Cardiac muscle cell (in vitro differentiated cells and primary cell): ENCODE results near the gene ZNF431. TPM values are rescaled to one million over a fixed set of nuclear protein-coding genes. Genes with fewer than 3 reads are reported as not detected.

Source experiments
- DNase-seq, 2 donors: peaks; one replicate each; pipeline versions ENCODE4 v3.0.0 to v3.0.0-alpha.2; 2010 to 2017; ENCODE audit warnings: low read depth in 1 of 2, low spot score in 1 of 2
- H3K27ac ChIP-seq: fragments of 200-600 bp; sonication (generic); 2 replicates; pipeline ENCODE4 v1.5.1; 2016
- H3K27me3 ChIP-seq: fragments of 200-600 bp; sonication (generic); 2 replicates; pipeline ENCODE4 v1.6.0; 2016; ENCODE audit warnings: control low read depth
- H3K36me3 ChIP-seq: fragments of 200-600 bp; sonication (generic); 2 replicates; pipeline ENCODE4 v1.5.1; 2016; ENCODE audit warnings: control low read depth
- H3K4me1 ChIP-seq: fragments of 200-600 bp; sonication (generic); 2 replicates; pipeline ENCODE4 v1.8.1; 2017; ENCODE audit warnings: low read depth, mild to moderate bottlenecking, mixed run types
- H3K4me3 ChIP-seq: fragments of 200-600 bp; sonication (generic); 2 replicates; pipeline ENCODE4 v1.5.1; 2016; ENCODE audit warnings: mild to moderate bottlenecking
- H3K9me3 ChIP-seq: fragments of 200-600 bp; sonication (generic); 2 replicates; pipeline ENCODE4 v1.5.1; 2017; ENCODE audit warnings: low read depth, mild to moderate bottlenecking, control low read depth
- CTCF ChIP-seq: IDR thresholded peaks from 2 replicates; pipeline ENCODE4 v1.5.1; 2012; ENCODE audit warnings: low read depth, mild to moderate bottlenecking, low read length
- polyA plus RNA-seq: library from polyadenylated mRNA; unstranded; fragments of >200 nt; fragmentation: Nextera tagmentation; extraction: Ambion mirVana; gene quantifications from 2 replicates; pipeline ENCODE4 v1.2.1, GENCODE V29; 2016
- total RNA-seq: library from RNA; depleted of rRNA; stranded (reverse); fragments of >200 nt; gene quantifications from 2 replicates; pipeline ENCODE4 v1.2.3, GENCODE V29; 2016

The ZNF431 gene
- total and polyA plus RNA-seq, 2 experiments from 2014 or later = 15.2 to 26.7 TPM

- Histone ChIP-seq H3K9me3 (no peaks in the 10 kb centered on the region), H3K4me1 (no peaks in the 10 kb centered on the region), H3K36me3 (peaks cover 22% of the 10 kb centered on the region), H3K27ac (no peak overlapping the region), H3K27me3 (no peaks in the 10 kb centered on the region), H3K4me3 (no peak overlapping the region)
- no peak for DNase-seq
- TF ChIP-seq CTCF = no peak
Measured at GRCh38 chr19:21164541-21164940, 22.7 kb downstream of the ZNF431 start.

GRCh38 chr19:21166436-21166835 is 24.6 kb downstream of the ZNF431 start:
- Histone ChIP-seq H3K4me1 (no peaks in the 10 kb centered on the region), H3K9me3 (no peaks in the 10 kb centered on the region), H3K36me3 (peaks cover 20% of the 10 kb centered on the region), H3K27ac (no peak overlapping the region), H3K4me3 (no peak overlapping the region), H3K27me3 (no peaks in the 10 kb centered on the region)
- no peak for DNase-seq
- no peak for TF ChIP-seq CTCF

- H3K4me1 ChIP-seq = peaks cover 4% of the 10 kb centered on the region
- TF ChIP-seq CTCF = no peak
- H3K4me3 ChIP-seq = no peak overlapping the region
- no peaks in the 10 kb centered on the region for H3K27me3 ChIP-seq
- peak in 1 of 2 donors; percentile 72 for DNase-seq
- no peak overlapping the region for H3K27ac ChIP-seq
- H3K36me3 ChIP-seq = no peaks in the 10 kb centered on the region
- no peaks in the 10 kb centered on the region for H3K9me3 ChIP-seq
Measured at GRCh38 chr19:21197590-21198295, 55.9 kb downstream of the ZNF431 start.

- TF ChIP-seq CTCF = peak; percentile 60
- DNase-seq = peak; percentile 54 to 64
- H3K36me3 ChIP-seq = no peaks in the 10 kb centered on the region
Measured at GRCh38 chr19:21202865-21203494, 61.1 kb downstream of the ZNF431 start.

GRCh38 chr19:21210037-21210621 is 68.3 kb downstream of the ZNF431 start:
- Histone ChIP-seq H3K27ac (no peak overlapping the region), H3K4me1 (no peaks in the 10 kb centered on the region), H3K36me3 (no peaks in the 10 kb centered on the region), H3K9me3 (no peaks in the 10 kb centered on the region), H3K27me3 (no peaks in the 10 kb centered on the region), H3K4me3 (no peak overlapping the region)
- DNase-seq = no peak
- no peak for TF ChIP-seq CTCF

More at GRCh38 chr19:21202865-21203494, 61.1 kb downstream of the ZNF431 start:
- H3K27ac ChIP-seq = no peak overlapping the region
- no peaks in the 10 kb centered on the region for H3K9me3 ChIP-seq
- H3K27me3 ChIP-seq = no peaks in the 10 kb centered on the region
- H3K4me3 ChIP-seq = no peak overlapping the region
- no peaks in the 10 kb centered on the region for H3K4me1 ChIP-seq
